Ramos (cell line): ENCODE results near the gene UST.
"Not testable (repeated sequence)": the region's sequence is repeated elsewhere in the genome, so short reads cannot be mapped to it uniquely, and the experiment has no call there.

ENCODE experiments used
- in situ Hi-C: fragments of 300-500 bp; cut with MboI; formaldehyde crosslinking; loops from one replicate; pipeline ENCODE4 v1.14.3; 2022; ENCODE audit warnings: low sequenced_read_pairs; ENCODE audit not compliant: unreplicated experiment

UST gene

DNA sequence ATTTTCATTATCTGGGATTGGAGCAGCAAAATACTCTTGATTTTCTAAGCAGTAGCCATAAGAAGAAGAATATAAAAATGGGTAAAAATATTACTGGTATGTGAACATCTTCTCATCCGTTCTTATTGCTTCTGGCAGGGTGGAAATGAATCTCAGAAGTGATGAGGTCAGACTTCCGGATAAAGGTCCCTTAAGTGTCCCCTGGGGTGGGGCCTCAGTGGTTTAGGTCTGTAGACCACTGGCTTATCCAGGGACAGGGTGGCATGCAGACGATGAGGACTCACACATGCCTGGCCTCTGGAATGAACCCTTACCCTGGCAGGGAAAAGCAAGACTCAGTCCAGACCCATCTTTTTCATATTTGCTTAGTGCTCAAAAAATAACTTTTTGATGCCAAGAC, 143.3 kb downstream of the UST start:
- in situ Hi-C loops: no loop called here

DNA sequence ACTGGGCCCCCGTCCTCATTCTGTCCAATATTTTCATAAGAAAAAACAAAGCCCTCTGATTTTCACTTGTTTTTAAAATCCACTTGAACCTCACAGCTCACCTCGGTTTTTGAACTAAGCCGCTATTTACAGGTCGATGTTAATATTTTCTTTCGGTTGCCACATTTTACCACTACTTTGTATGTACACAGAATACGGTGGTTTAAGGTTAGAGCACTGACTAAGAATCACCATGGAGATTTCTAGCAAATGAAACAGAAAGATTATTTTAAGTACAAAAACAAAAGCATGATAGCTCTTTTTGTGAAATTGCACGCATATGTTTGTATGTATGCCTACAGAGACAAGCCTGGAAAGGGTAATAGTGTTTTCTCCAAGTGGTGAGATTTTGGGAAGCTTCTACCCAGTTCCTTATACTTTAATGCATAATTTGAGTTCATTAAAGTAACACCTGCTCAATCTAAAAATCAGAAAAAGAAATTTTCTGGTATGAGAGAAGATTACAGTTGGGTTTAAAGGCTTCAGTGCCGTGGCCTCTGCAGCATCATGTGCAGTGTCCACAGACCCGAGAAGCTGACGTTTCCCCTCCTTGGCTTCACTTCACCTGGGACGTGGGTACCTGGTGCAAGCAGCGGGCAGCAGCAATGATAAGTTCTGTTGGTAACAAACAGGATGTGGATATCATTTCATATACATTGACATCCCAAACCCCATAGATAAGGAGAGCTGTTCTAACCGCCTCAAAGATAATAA, 144.0 kb downstream of the UST start:
- in situ Hi-C loops: no loop called here

DNA sequence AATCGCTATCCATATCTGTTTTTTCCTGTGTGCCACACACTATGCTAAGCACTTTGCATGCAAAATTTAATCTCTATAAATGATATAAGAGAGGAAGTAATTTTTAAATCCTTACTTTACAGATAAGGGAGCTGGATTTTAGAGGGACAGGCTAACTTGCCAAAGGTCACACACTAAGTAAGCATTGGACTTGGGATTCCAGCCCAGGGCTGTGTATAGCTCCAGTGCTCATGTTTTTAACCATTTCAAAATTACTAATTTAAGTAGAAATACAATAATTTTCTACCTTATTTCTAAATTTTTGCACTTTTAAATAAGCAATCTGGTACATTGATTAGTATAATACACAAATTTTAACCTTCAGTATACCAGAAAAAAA, 144.6 kb downstream of the UST start:
- in situ Hi-C loops: no loop called here

DNA sequence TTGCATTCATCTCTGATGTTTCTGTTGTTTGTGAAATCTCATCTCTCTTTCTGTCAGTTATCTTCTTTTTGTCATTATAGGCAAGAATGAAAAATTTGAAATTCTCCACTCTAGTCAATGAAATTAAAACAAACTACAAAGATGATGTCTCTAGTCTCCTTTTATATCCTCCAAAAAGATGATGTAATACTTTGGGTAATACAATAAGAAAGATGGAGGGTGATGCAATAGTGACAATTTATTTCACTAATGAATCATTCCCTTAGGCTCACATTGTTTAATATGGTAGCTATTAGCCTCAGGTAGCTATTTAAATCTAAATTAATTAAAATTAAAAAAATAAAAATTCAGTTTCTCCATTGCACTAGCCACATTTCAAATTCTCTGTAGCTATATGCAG, 145.4 kb downstream of the UST start:
- in situ Hi-C loops: no loop called here

DNA sequence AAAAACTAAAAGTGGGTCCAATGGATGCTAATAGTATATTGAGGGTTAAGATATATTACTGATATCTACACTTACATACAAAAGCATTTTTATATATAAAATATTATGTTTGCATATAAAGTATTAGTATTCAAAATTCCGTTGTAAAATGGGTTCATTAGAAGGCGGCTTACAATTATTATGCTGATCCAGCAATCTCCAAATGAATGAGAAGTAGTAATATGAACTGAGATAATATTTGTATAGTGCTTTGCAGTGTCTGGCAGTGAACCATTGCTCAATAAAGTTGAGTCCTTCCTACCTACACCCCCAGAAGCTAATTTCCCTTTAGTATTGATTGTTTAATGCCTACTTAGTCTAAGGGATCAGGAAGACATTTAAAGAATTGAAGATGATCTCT, 146.2 kb downstream of the UST start:
- in situ Hi-C loops: no loop called here

DNA sequence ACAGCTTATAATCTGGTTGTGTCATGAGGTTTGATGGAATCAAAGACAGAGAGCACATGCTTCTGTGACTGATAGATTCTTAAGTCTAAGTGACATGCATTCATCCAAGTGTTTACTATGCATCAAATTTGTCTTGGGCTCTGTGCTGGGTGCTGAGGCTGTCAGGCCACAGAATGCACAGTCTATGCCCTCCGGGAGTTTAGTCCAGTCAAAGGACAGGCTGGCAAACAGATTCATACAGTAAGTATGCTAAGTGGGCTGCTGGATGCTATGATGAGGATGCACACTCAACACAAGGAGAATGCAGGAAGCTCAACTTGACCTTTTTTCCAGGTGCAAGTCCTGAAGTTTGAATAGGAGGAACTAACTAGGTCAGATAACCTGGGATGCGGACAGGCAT, 146.7 kb downstream of the UST start:
- in situ Hi-C loops: no loop called here

DNA sequence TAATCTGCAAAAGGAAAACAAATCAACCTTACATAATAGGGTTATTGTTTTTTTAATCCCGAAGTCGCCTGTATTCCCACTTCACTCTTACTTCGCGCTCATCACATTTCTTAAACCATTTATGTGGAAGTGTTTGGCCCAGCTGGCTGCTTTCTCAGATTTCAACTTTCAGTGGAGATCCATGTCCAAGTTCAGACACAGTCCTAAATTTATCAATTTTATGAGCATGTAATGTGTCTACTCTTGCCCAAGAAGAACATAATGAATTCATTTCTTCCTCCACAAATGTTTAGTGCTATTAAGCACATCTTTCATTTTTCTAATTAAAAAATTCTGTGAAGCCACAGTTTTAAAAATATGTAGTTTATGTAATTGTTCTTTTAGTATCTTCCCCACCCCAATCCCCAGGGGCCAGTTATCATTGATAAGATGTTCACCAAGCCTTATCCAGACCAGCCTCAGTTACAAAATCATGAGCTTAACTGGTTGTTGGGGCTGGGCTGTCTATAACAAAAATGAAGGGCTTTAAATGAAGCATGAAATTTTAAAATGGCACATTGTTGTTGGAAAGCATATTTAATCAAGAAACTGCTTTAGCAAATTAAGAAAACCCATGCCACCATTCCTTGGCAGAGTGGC, 151.7 kb downstream of the UST start:
- in situ Hi-C loops: no loop called here

DNA sequence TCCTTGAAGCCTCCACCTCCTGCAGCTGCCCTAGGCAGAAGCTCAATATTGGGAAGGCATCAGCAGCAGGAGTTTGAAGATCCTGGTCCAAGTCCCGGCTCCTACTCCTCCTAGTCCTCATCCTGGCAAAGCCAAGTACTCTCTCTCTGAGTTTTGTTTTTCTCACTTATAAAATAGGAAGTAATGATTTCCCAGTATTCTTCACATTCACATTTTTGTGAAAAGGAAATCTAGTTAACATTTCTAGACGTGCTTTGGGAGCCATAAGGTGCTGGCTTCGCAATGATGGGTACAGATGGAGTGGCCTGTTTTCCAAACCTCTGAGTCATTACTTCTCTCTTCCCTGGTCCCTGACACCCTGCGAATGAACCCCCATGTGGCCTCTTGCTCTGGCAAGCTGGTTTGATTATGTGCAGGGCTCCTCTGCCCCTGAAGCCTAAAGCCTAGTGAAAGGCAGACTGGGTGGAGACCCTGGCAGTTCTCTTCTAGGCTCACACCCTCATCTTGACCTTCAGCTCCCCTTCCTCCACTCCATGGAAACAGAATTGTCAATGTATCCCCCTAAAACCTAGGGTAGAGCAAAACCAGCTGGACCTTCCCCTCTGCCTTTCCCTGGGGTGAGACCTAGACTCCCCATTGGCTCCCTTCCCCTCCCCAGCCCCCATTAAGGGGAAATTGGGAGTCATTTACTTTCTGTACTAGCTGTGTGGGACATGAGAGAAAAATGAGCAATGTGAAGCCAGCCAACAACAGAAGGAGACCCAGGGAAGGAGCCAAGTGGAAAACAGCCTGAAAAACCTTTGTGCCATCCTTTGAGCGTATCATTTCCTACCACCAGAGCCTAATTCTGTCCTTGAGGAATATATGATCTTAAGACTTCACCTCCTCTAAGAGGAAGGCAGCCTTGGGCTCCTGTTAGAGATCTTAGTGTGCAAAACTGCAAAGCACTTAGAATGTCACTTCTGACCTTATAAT, 158.4 kb downstream of the UST start:
- in situ Hi-C loops: no loop called here

DNA sequence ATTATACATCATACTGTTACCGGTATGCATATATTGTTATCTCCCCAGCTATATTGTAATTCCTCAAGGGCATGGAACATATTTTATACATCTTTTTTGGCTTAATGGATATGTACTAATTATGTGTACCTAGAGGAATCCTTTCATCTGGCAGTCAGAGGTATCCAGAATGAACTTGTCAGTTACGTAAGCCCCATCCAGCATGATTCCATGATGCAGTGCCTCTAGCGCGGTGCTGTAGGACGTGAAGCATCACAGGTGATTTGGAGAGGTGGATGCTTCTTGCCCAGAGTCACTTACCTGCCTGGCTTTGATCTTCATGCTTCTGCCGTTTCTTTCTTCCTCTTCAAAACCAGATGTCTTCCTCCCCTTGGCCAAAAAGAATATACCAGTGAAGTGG, 159.1 kb downstream of the UST start:
- in situ Hi-C loops: no loop called here

DNA sequence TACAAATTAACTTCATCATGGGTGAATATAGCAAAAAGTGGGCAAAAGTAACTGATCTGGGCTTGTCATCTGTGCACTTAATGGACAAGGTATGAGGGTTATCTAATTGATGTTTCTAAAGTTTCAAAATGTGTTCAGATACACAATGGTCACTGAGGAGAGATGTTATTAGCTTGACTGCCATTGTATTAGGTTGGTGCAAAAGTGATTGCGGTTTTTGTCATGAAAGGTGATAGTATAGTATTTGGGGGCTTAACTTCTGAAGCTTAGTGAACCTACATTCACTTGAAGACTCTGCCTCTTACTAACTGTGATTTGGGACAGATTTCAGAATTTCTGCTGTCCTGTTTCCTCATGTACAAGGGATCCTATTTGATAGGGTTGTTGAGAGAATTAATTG, 159.6 kb downstream of the UST start:
- in situ Hi-C loops: no loop called here

DNA sequence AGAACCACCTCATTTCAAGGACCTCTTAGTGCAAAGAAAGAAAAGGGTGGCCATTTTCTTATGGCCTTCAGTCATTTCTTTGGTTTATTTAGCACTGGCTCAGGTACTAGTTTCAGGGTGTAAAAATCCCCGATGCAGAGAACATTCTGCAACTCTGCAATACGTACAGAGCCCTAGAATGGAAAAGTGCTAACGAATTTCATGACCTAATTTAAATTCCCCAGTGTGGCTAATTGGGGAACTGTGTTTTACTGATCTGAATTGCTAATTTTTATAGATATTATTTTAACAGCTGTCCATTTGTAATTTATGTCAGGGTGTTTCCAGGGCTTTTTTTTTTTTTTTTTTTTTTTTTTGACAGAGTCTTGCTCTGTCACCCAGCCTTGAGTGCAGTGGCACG, 160.7 kb downstream of the UST start:
- in situ Hi-C loops: no loop called here

DNA sequence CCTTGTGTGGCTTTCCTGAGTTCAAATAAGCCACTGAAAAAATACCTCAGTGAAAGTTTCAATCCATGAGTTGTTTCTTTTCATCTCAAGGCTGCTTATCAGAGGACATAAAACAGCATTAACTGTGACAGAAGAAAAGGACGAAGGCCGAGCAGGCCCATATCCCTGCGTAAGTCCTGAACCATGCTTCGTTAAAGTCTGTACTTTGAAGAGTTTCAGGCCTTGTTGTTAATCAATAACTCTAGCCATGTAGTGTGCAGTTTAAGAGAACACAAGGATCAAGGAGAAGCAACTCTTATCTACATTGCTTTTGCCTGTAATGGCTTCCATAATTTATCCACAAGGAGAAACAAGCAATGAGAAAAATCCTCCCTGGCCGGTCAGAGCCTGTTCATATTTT, 165.4 kb downstream of the UST start:
- in situ Hi-C loops: no loop called here

DNA sequence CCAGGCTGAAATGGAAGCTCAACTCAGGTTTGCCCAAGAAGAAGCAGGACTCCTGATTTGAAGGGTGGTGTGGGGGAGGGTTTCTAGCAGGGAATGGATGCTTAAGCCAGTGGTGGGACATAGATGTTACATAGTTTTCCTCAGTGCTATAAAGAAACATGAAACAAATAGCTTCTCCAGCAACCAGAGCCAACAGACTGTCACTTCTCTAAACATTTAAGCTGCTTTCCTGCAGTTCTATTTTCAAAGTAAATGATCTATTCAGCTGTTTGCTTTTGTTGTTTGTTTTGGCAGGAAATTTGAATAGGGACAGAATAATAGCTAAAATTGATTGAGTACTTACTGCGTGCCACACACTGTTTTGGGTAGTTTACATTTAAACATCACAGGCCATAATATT, 169.0 kb downstream of the UST start:
- in situ Hi-C loops: no loop called here

DNA sequence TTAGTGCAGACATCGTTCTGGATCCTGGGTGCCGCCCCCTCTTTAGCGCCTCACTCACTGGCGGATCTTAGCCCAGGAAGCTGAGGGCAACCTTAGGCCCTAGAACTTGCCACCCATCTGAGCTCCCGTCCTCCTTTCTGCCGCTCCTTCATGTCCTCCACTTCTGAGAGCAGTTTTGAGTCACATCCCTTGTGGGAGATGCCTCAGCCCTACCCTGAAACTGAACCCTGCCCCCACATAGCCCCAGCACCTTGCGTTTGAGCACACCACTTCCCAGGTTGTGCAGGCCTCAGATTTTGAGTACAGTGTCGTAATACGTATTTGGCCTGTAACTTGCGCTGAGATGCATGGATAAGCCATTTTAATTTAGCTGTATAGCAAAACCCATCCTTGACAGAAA, 169.7 kb downstream of the UST start:
- in situ Hi-C loops: not testable (repeated sequence)

DNA sequence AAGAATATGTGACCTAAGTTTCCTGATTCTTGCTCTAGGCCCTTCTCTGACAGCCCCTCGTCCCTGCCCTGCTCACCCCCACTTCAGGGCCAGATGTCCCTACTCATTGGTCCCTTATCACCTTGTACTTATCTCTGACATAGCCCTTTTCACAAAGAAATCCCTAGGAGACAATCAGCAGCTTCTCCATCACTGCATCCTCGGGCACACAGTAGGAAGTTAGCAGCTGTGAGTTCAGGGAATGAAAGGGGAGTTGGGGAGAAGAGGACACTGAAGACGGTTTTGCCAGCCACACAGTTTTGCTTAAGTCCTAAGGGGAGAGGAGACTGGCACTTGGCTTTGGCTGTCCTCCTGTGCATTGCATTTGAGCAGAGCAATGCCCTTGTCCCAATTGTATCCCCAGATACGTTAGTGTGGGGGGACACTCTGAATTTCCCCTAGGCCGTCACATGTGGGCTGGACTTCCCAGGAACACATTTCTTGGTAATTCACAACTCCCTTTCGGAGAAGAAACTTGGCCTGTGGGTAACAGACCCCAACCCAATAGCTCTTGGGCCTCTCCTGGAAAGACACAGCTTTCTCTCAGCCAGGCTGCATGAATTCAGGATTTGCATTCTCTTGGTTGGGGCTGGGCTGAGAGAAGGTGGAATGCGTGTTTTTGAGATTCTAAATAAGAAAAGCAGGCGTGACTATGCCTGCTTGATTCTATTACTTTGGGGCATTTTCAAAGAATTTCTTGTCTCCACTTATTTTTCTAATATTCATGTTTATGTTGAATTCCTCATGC, 177.6 kb downstream of the UST start:
- in situ Hi-C loops: no loop called here

DNA sequence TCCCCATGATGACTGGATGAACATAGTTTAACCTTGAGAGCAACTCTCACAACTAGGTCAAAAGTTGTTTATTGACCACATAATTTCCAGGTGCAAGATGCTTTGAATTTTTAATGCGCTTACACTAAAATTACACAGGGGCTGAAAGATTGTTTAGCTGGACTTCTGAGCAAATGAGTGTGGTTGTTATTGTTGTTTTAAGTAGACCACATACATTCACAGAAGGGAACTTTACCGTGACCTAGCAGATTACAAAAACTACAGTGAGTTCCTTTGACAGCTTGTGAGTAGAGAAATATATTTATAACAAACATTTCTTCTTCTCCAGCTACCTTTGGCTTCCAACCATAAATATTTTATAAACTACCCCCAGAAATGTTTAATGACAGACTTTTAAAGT, 178.9 kb downstream of the UST start:
- in situ Hi-C loops: no loop called here

DNA sequence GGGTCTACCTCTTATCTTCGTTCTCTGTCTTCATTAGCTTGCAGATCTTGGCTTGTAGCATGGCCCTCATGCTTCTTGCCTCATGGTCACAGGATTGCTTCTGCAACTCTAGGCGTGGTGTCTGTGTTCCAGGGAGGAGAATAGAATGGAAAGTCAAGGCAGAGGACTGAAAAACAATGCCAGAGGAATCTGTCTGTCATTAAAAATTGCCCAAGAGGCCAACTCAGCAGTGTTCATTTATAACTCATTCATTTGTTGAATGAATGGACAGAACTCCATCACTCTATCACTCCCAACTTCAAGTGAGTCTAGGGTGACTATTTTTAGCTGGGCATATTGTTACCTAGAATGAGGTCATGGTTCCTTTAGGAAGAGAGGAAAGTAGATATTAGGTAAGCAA, 179.6 kb downstream of the UST start:
- in situ Hi-C loops: no loop called here

DNA sequence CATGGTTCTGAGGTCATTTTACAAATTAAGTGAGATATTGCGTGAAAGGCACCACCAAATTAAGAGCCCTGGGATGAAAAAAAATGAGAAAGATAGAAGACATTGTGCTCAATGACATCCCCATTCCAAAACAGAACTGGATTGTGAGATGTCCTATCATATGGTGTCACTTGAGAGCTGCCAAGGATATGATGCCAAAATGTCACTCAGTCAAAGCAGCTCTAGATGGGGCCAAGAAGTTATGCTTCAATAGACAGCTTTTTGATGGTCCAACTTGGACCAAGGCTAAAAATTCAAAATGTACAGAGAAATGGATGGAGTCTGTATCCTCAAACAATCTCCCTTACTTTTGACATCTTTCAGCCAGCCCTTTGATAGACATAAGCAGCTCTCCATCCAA, 180.8 kb downstream of the UST start:
- in situ Hi-C loops: no loop called here

DNA sequence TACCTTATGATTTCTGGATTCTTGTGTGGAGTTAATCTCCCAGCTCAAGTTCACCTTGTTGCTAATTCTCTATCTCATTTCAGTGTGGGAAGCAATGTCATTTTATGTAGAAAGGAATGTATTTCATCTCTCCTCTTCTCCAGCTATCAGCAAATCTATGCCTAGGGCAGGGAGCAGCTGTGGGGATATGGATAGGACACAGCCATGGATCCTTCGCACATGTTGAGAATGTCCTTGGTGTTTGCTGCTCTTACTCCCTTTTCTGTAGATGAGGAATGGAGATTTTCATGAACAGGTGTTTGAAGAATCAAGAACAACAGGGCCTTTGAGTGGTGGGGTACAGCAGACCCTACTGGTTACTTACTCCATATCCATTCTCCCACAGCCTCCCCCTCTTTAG, 182.0 kb downstream of the UST start:
- in situ Hi-C loops: no loop called here

DNA sequence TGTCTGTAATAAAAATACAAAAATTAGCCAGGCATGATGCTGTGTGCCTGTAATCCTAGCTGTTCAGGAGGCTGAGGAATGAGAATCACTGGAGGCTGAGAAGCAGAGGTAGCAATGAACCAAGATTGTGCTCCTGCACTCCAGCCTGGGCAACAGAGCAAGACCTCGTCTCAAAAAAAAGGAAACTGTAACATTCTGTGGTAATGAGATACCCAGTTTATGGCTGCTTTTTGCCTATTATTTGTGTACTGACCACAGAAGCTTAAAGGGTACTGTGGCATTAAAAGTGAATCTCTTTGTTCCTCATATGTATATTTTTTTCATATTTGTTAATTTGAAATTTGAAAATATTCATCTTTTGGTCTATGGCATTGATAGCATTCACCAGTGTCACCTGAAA, 185.4 kb downstream of the UST start:
- in situ Hi-C loops: no loop called here
